Endometrial microvascular endothelial cells (primary cell): ENCODE results near the gene FN3K. TPM values are rescaled to one million over a fixed set of nuclear protein-coding genes. Genes with fewer than 3 reads are reported as not detected.

Experiments used
- in situ Hi-C: cut with HindIII; loops from 2 replicates; pipeline ENCODE4 v1.10.0; 2017; ENCODE audit warnings: low sequenced_read_pairs, low pct_unique_long_range_greater_than_20kb; ENCODE audit errors: inconsistent ontology term
- total RNA-seq: library from RNA; depleted of rRNA; stranded (reverse); fragments of >200 nt; gene quantifications from one replicate; pipeline ENCODE4 v1.2.3, GENCODE V29; 2015; ENCODE audit errors: inconsistent ontology term

FN3K gene
- total RNA-seq, 1 donor from 2014 or later = 0.93 TPM

- in situ Hi-C loops = no loop called here
Observed at GRCh38 chr17:82787081-82787848, 51.9 kb downstream of the FN3K start.

GRCh38 chr17:82788206-82789001 lies 53.0 kb downstream of the FN3K start:
- in situ Hi-C loops = no loop called here

GRCh38 chr17:82789051-82789592 lies 53.7 kb downstream of the FN3K start:
- in situ Hi-C loops = no loop called here

GRCh38 chr17:82789806-82790205 lies 54.4 kb downstream of the FN3K start:
- in situ Hi-C loops = no loop called here

- in situ Hi-C loops = no loop called here
Observed at GRCh38 chr17:82790391-82790790, 55.0 kb downstream of the FN3K start.

- in situ Hi-C loops = no loop called here
Observed at GRCh38 chr17:82791532-82791931, 56.1 kb downstream of the FN3K start.

- in situ Hi-C loops = no loop called here
Observed at GRCh38 chr17:82793974-82794630, 58.7 kb downstream of the FN3K start.

- in situ Hi-C loops = no loop called here
Observed at GRCh38 chr17:82794781-82795482, 59.5 kb downstream of the FN3K start.

GRCh38 chr17:82795615-82796014 lies 60.2 kb downstream of the FN3K start:
- in situ Hi-C loops = no loop called here

GRCh38 chr17:82797061-82797460 lies 61.6 kb downstream of the FN3K start:
- in situ Hi-C loops = no loop called here

- in situ Hi-C loops = no loop called here
Observed at GRCh38 chr17:82798752-82799151, 63.3 kb downstream of the FN3K start.

- in situ Hi-C loops = no loop called here
Observed at GRCh38 chr17:82799591-82799990, 64.2 kb downstream of the FN3K start.

Other genes starting within 250 kb of the FN3K start
- gene FOXK2, start 215.9 kb upstream of the FN3K start, total RNA-seq = 40.8 TPM
- gene WDR45B, start 87.2 kb upstream of the FN3K start, total RNA-seq = 82.6 TPM
- 11.9 TPM for gene RAB40B, start 36.9 kb upstream of the FN3K start, total RNA-seq
- gene FN3KRP, start 18.9 kb upstream of the FN3K start, total RNA-seq = 24.3 TPM
- gene TBCD, start 16.4 kb downstream of the FN3K start, total RNA-seq = 88.0 TPM
- gene ZNF750, start 104.4 kb downstream of the FN3K start, total RNA-seq = 0.09 TPM